Fibroblast of mammary gland (primary cell): Measurements from ENCODE around the gene GIMAP5.

Source experiments
- DNase-seq: peaks from one replicate; pipeline ENCODE4 v3.0.0-alpha.2; 2010; ENCODE audit warnings: low read depth
- H3K4me3 ChIP-seq: 2 replicates; pipeline ENCODE4 v1.5.1; 2011; ENCODE audit warnings: low read depth, mild to moderate bottlenecking, low read length, moderate library complexity; ENCODE audit not compliant: control insufficient read depth
- TF ChIP-seq, protein P1 (sequence below): conservative IDR thresholded peaks from 2 replicates; pipeline ENCODE4 v1.5.1; 2011; ENCODE audit warnings: low read depth, low read length, inconsistent platforms; ENCODE audit not compliant: control insufficient read depth, insufficient read depth

Gene GIMAP5

DNA sequence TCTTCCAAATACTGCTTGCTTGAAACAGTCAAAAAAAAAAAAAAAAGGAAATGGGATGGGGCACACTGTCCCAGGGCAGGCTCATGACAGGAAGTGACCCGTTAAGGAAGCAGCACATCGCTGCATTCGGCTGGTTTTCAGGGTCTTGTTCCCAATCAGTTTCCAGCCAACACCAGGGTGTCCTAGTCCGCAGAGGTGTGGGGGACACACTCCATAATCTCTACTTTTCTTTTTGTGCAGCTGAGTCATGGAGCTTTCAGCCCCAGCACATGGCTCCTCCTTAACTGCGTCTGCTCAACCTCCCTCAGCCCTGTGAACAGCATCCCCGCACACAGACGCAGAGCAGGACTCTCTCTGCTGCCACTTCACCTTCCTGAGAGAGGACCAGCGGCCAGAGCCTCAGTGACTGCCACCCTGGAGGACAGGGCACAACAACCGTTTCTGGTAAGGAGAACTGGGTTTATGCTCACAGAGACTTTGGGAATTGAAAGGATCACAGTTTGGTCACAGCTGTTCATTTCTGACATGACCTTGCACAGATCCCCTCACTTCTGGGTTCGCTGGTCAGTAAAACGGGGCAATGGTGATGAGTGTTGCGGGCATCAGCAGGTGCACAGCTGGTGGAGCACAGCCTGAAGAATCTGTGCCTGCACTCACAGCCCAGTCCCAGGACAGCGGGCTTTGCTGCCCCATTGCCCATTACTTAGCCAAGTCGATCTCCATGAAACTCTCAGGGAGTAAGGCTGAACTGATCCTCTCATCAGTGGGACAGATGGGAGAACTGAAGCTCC lies at the start of gene GIMAP5:
Gene GIMAP5, plus strand, starts transcription at position 154 of the 791 bp plus-strand sequence. CDS start 3,467 bp downstream, outside the sequence.
- no peak within 1 kb of the TSS for H3K4me3 ChIP-seq
- no peak for DNase-seq
- TF ChIP-seq, protein P1, sequence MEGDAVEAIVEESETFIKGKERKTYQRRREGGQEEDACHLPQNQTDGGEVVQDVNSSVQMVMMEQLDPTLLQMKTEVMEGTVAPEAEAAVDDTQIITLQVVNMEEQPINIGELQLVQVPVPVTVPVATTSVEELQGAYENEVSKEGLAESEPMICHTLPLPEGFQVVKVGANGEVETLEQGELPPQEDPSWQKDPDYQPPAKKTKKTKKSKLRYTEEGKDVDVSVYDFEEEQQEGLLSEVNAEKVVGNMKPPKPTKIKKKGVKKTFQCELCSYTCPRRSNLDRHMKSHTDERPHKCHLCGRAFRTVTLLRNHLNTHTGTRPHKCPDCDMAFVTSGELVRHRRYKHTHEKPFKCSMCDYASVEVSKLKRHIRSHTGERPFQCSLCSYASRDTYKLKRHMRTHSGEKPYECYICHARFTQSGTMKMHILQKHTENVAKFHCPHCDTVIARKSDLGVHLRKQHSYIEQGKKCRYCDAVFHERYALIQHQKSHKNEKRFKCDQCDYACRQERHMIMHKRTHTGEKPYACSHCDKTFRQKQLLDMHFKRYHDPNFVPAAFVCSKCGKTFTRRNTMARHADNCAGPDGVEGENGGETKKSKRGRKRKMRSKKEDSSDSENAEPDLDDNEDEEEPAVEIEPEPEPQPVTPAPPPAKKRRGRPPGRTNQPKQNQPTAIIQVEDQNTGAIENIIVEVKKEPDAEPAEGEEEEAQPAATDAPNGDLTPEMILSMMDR: no peak

DNA sequence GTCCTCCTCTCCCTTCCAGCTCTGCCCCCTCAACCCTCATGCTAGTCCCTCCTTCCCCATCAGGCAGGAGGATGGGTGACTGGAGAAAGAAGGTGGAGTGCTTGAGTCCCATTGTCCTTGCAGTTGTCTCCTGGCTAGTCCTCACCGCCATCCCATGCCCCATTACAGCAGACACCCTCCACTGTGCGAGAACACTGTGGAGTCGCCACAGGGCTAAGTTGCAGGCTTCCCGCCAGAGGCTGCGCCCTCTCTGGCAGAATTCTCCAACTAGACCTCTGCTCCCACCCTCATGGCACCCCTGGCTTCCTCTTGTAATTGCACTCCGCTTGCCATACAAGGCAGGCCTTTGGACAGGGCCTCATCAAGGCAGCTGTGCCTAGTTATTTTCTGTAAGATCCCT lies 48.6 kb upstream of the GIMAP5 start:
- TF ChIP-seq, protein P1: no peak
- H3K4me3 ChIP-seq: no peak overlapping the region
- no peak for DNase-seq

DNA sequence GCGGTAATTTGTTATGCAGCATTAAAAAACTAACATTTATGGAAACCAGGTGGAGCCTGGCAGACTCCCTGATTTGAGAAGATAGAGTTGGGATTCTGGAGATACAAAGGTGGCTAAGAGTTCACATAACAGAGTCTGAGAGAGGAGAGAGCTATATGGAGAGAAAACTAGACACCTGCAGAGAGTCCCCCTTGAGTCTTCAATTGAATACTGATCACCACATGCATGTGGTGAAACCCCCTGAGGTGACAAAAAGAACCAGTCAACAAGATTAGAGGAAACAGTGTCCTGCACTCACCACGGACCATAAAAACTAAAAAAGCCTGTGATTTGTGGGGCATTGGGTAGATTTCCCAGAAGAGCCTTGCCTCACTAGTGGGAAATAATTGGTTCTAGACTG lies 41.6 kb upstream of the GIMAP5 start:
- TF ChIP-seq, protein P1: no peak
- no peak for DNase-seq

DNA sequence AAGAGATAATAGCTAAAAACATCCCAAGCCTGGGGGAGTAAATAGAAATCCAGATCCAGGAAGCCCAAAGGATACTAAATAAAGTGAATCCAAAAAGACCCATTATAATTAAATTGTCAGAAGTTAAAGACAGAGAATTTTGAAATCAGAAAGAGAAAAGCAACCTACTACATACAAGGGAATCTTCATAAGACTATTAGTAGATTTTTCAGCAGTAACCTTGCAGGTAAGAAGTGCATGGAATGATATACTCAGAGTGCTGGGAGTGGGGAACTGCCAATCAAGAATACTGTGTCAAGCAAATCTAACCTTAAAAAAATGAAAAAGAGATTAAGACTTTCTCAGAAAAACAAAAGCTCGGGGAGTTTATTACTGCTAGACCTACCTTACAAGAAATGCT lies 34.0 kb upstream of the GIMAP5 start:
- DNase-seq: no peak
- TF ChIP-seq, protein P1: no peak

More for the DNA sequence above, 41.6 kb upstream of the GIMAP5 start:
- H3K4me3 ChIP-seq: no peak overlapping the region

DNA sequence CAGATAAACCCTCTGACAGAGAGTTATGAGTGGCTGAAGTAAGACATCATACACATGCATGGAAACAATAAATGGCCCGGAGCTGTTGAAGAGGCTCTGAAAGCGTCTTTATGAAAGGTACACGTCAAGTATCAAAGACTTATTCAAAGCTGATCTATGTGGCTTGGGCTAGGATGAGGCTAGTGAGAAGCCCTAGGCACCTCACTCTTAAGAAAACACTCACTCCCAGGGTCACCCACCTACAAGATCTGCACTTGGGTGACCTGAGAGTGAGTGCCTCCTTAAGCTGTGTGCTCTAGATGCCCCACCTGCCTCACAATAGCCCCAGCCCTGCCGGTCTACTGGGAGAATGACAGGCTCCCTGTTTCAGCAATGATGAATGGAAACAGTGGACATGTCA lies 21.9 kb upstream of the GIMAP5 start:
- H3K4me3 ChIP-seq: no peak overlapping the region
- DNase-seq: no peak
- TF ChIP-seq, protein P1: no peak

More for the DNA sequence above, 34.0 kb upstream of the GIMAP5 start:
- H3K4me3 ChIP-seq: no peak overlapping the region

DNA sequence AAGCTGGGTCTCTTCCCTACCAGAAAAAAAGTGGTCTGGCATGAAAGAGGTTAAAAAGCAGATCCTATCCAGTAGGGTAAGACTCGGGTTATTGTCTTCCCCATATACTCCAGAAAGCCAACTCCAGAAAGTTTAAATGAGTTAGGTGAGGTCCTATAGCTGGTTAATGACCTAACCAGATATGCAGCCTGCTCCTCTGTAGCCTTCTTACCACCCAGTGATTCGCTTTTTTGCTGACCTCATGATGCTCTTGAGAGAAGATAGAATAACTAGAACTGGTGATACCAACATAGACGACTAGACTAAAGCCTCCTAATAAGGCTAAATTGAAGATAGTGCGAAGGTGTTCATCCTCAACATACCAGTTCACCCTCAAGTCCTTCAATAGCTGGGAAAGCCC lies 21.5 kb upstream of the GIMAP5 start:
- H3K4me3 ChIP-seq: no peak overlapping the region
- TF ChIP-seq, protein P1: no peak
- no peak for DNase-seq
